Naive thymus-derived CD8-positive, alpha-beta T cell (primary cell): ENCODE measurements around the gene RPS6KA1. TPM values are rescaled to one million over a fixed set of nuclear protein-coding genes. Genes with fewer than 3 reads are reported as not detected.

ENCODE experiments used
- ATAC-seq, 2 donors: fragments of 150-1000 bp; cut with Tn5 transposase in 1 of 2; sonication (Bioruptor Pico), chemical (Tn5 transposase) in 1 of 2; 1 replicate in 1 of 2; 2 replicates in 1 of 2; pipeline ENCODE4 v1.10.0; 2021; ENCODE audit warnings: mild to moderate bottlenecking in 2 of 2, moderate library complexity in 2 of 2
- POLR2A ChIA-PET: fragments of 350-600 bp; sonication (Branson Sonifier 250); formaldehyde crosslinking; loops from one replicate; lab custom pipeline; 2021; ENCODE audit warnings: antibody characterized with exemption; lab: Charles Lee
- DNase-seq, 10 donors: peaks; one replicate each; pipeline versions ENCODE4 v3.0.0 to v3.0.0-alpha.2; 2020 to 2022
- H3K27ac Mint-ChIP-seq, 10 donors: one replicate each; pipeline ENCODE4 v1.8.0; 2020 to 2022; ENCODE audit warnings: mild to moderate bottlenecking in 10 of 10, mixed read lengths in 10 of 10, moderate library complexity in 4 of 10, inconsistent platforms in 1 of 10
- H3K27me3 Mint-ChIP-seq, 5 donors: one replicate each; pipeline ENCODE4 v1.8.0; 2021 to 2022; ENCODE audit warnings: mixed read lengths in 5 of 5
- H3K36me3 Mint-ChIP-seq, 3 donors: one replicate each; pipeline ENCODE4 v1.8.0; 2020 to 2022; ENCODE audit warnings: mixed read lengths in 3 of 3, mild to moderate bottlenecking in 2 of 3, inconsistent platforms in 1 of 3
- H3K4me1 Mint-ChIP-seq, 4 donors: one replicate each; pipeline ENCODE4 v1.8.0; 2021 to 2022; ENCODE audit warnings: mixed read lengths in 4 of 4
- H3K4me3 Mint-ChIP-seq, 10 donors: one replicate each; pipeline ENCODE4 v1.8.0; 2020 to 2022; ENCODE audit warnings: mild to moderate bottlenecking in 10 of 10, mixed read lengths in 10 of 10, moderate library complexity in 6 of 10, inconsistent platforms in 1 of 10
- H3K9me3 Mint-ChIP-seq, 9 donors: one replicate each; pipeline ENCODE4 v1.8.0; 2020 to 2022; ENCODE audit warnings: mixed read lengths in 9 of 9, mild to moderate bottlenecking in 3 of 9, inconsistent platforms in 1 of 9, moderate library complexity in 1 of 9
- polyA plus RNA-seq, 3 donors: library from polyadenylated mRNA; unstranded; fragments of 300-500 nt; fragmentation: Illumina TruSeq; gene quantifications; one replicate each; pipeline ENCODE4 v1.2.3, GENCODE V29; 2021
- total RNA-seq, 8 experiments: library from RNA in 2 of 8; stranded (reverse) in 2 of 8; gene quantifications; one replicate each; pipeline ENCODE4 v1.2.3 and lab custom pipeline; 2021 to 2026

Gene RPS6KA1
- total and polyA plus RNA-seq, 5 experiments from 2014 or later = 95.2 to 137 (median 125) TPM

DNA sequence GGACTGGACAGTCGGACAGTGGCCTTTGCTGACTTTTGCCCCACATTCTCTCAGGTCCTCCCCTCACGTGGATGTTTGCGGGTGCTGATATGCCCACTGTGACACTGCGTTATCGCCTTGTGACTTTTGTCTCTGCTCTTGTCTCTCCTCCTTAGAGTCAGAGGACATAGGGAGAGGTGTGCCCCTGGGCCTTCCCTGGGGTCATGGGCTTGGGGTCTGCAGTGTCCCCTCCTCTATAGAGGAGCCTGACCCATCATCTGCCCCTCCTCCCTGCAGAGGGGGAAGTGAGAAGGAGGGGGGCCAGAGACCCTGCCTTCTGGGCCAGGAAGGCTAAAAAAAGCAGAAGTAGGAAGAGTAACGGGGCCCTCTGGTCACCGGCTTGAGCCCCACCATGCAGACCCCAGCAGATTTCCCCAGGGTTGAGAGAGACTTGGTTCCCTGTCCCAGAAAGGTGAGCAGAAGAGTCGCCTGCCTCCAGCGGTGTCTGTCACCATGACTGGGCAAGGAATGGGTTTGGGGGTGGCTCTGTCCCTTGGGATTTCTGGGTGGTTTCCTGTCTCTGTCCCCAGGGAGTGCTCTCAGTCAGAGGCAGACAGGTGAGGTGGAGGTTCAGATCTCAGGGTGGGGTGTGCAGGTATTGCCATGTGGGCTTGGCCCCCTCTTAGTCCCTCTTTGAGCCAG lies 13.3 kb downstream of the RPS6KA1 start:
- H3K4me3 Mint-ChIP-seq = peak overlapping the region; percentile 74 to 91 (median 83)
- peak overlapping the region; percentile 91 to 99 (median 96) for H3K27ac Mint-ChIP-seq
- H3K4me1 Mint-ChIP-seq = peaks cover 58 to 97% (median 95%) of the 10 kb centered on the region in 4 donors
- no peaks in the 10 kb centered on the region for H3K9me3 Mint-ChIP-seq
- ATAC-seq (no peak), DNase-seq (no peak)
- H3K27me3 Mint-ChIP-seq = no peaks in the 10 kb centered on the region
- H3K36me3 Mint-ChIP-seq = peaks cover 0 to 9% (median 0%) of the 10 kb centered on the region in 3 donors
- POLR2A ChIA-PET = interaction anchor here (0.5 to 5.9 kb wide), 6 partner anchors 13 to 243 kb away, joined by 3 to 49 read pairs (median 9); partner anchors contain the start of genes HMGN2 and RPS6KA1

DNA sequence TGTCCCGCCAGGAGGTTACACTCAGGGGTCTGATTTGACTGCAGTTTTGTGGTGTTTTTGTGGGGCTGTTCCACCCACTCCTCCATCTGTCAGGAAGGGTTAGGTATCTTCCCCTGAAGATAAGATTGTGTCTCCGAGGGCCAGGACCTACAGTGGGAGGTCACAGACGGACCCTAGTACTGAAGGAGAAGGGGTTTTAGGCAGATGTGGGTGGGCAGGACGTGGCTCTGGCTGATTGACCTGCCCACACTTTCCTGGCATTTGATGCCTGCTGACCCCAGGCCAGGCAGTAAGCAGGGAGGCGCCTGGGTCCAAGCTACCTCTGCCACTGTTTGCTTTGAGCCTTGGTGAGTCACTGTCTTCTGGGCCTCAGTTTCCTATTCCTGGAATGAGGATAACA lies 13.9 kb downstream of the RPS6KA1 start:
- Mint-ChIP-seq H3K9me3 (no peaks in the 10 kb centered on the region), H3K27me3 (no peaks in the 10 kb centered on the region), H3K4me3 (peak overlapping the region in 8 of 10 donors; percentile 29 to 91 (median 76)), H3K36me3 (peaks cover 0 to 14% (median 0%) of the 10 kb centered on the region in 3 donors), H3K4me1 (peaks cover 57 to 97% (median 95%) of the 10 kb centered on the region in 4 donors), H3K27ac (peak overlapping the region; percentile 46 to 99 (median 96))
- POLR2A ChIA-PET = interaction anchor here (0.5 to 1.4 kb wide), 2 partner anchors 43 to 190 kb away, joined by 4 to 7 read pairs; no protein-coding TSS in a partner anchor
- ATAC-seq (no peak), DNase-seq (no peak)

DNA sequence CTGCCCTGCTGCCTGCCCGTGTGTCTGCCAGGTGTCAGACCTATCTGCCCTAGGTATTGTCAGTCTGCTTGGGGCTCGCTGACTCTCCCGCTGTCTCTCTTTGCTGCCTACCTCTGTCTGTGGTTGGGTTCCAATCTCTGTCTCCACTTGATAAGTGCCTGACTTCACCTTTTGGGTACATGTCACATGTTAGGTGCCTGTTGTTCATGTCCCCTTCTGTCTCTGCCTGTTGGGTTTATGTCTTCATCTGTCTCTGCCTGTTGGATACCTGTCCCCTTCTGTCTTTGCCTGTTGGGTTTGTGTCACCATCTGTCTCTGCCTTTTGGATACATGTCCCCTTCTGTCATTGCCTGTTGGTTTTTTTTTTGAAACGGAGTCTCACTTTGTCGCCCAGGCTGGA lies 14.6 kb downstream of the RPS6KA1 start:
- no peak for ATAC-seq
- POLR2A ChIA-PET = interaction anchor here (0.5 to 1.4 kb wide), 2 partner anchors 43 to 190 kb away, joined by 4 to 7 read pairs; no protein-coding TSS in a partner anchor
- peaks cover 55 to 97% (median 93%) of the 10 kb centered on the region in 4 donors for H3K4me1 Mint-ChIP-seq
- H3K27ac Mint-ChIP-seq = peak overlapping the region; percentile 3 to 99 (median 90)
- no peaks in the 10 kb centered on the region for H3K9me3 Mint-ChIP-seq
- peak overlapping the region in 9 of 10 donors; percentile 6 to 95 (median 35) for H3K4me3 Mint-ChIP-seq
- H3K36me3 Mint-ChIP-seq = peaks cover 0 to 21% (median 0%) of the 10 kb centered on the region in 3 donors
- H3K27me3 Mint-ChIP-seq = no peaks in the 10 kb centered on the region
- no peak for DNase-seq

DNA sequence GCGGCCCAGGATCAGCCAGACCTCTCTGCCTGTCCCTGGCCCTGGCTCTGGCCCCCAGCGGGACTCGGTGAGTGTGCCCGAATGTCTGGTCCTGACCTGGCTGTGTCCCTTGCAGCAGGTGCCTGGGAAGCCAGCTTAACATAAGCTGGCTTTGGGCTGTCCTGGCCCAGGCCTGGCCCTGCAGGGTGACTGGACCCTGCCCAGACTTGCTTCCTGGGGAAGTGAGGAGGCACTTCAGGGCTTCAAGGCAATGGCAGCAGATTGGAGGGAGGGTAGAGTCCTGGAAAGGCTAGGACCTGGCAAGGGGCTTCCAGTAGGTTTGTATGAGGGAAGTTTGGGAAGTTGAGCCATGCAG lies 16.4 kb downstream of the RPS6KA1 start:
- H3K36me3 Mint-ChIP-seq = peaks cover 0 to 27% (median 0%) of the 10 kb centered on the region in 3 donors
- H3K4me1 Mint-ChIP-seq = peaks cover 47 to 80% (median 77%) of the 10 kb centered on the region in 4 donors
- POLR2A ChIA-PET = interaction anchor here (1.2 to 2.9 kb wide), 3 partner anchors 9 to 46 kb away, joined by 5 to 15 read pairs (median 8); partner anchors contain the start of gene RPS6KA1
- H3K4me3 Mint-ChIP-seq = peak overlapping the region; percentile 73 to 95 (median 88)
- no peaks in the 10 kb centered on the region for H3K9me3 Mint-ChIP-seq
- ATAC-seq (no peak), DNase-seq (no peak)
- H3K27ac Mint-ChIP-seq = peak overlapping the region; percentile 80 to 99 (median 96)
- no peaks in the 10 kb centered on the region for H3K27me3 Mint-ChIP-seq

DNA sequence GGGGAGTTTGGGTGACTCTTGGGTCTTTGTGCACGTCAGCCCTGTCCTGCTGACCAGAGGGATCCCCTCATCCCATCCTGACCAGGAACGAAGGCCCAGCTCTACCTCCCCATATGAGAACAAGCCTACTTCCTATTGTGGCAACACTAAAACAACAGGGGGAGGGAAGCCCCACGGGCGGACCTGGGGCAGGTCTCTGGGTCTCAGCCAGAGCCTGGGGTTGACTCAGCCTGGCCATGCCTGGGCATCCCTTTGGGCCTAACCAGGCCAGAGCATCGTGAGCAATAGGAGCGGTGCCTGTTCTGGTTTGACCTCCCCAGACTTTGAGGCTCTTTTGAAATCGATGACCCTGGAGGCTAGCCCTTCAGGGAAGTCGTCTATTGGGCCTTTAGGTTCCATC lies 16.8 kb downstream of the RPS6KA1 start:
- Mint-ChIP-seq H3K4me1 (peaks cover 47 to 77% (median 76%) of the 10 kb centered on the region in 4 donors), H3K4me3 (peak overlapping the region; percentile 73 to 95 (median 88)), H3K27ac (peak overlapping the region; percentile 86 to 99 (median 96)), H3K36me3 (peaks cover 0 to 32% (median 0%) of the 10 kb centered on the region in 3 donors), H3K27me3 (no peaks in the 10 kb centered on the region), H3K9me3 (no peaks in the 10 kb centered on the region)
- POLR2A ChIA-PET = interaction anchor here (1.2 to 2.9 kb wide), 4 partner anchors 9 to 46 kb away, joined by 3 to 15 read pairs (median 6); partner anchors contain the start of gene RPS6KA1
- DNase-seq (no peak), ATAC-seq (no peak)

DNA sequence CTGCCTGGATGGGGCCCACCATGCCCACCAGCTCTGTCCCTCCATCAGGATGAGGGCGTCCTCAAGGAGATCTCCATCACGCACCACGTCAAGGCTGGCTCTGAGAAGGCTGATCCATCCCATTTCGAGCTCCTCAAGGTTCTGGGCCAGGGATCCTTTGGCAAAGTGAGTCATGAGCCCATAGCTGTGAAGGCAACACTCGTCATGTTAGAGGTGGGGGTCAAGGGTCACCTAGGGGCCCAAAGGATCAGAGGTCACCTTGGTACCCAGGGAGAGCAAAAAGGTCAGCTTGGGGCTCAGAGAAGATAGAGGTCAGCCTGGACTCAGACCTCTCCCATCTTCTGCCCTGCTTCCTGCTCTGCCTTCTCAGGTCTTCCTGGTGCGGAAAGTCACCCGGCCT lies 17.3 kb downstream of the RPS6KA1 start:
- POLR2A ChIA-PET = interaction anchor here (0.6 to 2.9 kb wide), 5 partner anchors 8 to 47 kb away, joined by 3 to 15 read pairs (median 5); partner anchors contain the start of gene RPS6KA1
- Mint-ChIP-seq H3K4me1 (peaks cover 44 to 73% (median 72%) of the 10 kb centered on the region in 4 donors), H3K9me3 (no peaks in the 10 kb centered on the region), H3K36me3 (peaks cover 0 to 36% (median 0%) of the 10 kb centered on the region in 3 donors), H3K4me3 (peak overlapping the region; percentile 73 to 95 (median 88)), H3K27me3 (no peaks in the 10 kb centered on the region), H3K27ac (peak overlapping the region; percentile 80 to 99 (median 89))
- ATAC-seq (no peak), DNase-seq (no peak)

DNA sequence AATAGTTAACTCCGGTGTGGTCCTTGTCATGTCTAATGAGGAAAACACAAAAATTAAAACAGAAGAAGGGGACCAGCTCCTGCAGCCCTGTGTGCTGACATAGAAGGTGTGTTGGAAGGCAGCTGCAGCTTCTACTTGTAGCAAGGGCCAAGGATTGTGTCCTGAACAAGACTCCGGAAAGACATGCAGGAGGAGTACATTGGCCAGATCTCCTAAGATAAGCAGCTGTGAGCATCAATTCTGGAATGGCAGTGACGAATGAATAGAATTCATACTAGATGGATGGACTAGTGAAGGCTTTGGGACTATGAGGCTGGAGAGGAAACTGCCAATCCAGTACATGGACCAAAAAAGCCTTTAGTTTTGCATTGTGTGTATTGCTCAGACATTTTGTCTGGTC lies 19.3 kb downstream of the RPS6KA1 start:
- Mint-ChIP-seq H3K4me3 (no peak overlapping the region), H3K4me1 (peaks cover 27 to 63% (median 52%) of the 10 kb centered on the region in 4 donors), H3K36me3 (peaks cover 0 to 54% (median 2%) of the 10 kb centered on the region in 3 donors), H3K27ac (peak overlapping the region in 8 of 10 donors; percentile 7 to 80 (median 44)), H3K27me3 (no peaks in the 10 kb centered on the region), H3K9me3 (no peaks in the 10 kb centered on the region)
- ATAC-seq (no peak), DNase-seq (no peak)
- POLR2A ChIA-PET = interaction anchor here (0.6 to 2.9 kb wide), 6 partner anchors 19 to 239 kb away, joined by 3 to 8 read pairs (median 4); partner anchors contain the start of genes PIGV and RPS6KA1

DNA sequence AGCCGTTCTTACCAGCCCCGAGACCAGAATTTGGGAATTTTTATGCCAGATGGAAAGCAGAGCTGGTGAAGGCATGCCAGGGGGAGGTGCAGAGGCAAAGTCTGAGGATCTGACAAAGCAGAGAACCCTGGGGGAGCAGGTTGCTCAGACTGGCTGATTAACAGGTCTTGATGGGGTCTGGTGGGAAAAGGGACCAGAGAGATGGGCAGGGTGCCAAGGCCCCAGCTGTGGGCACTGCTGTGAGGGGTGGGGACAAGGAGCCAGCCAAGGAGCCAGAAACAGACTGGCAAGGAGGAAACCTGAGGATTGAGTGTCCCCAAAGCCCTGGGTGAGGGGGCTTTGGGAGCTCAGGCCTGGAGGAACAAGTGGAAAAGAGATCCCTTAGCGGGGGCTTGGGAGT lies 21.4 kb downstream of the RPS6KA1 start:
- H3K36me3 Mint-ChIP-seq = peaks cover 0 to 75% (median 6%) of the 10 kb centered on the region in 3 donors
- no peaks in the 10 kb centered on the region for H3K9me3 Mint-ChIP-seq
- H3K4me3 Mint-ChIP-seq = no peak overlapping the region
- H3K4me1 Mint-ChIP-seq = peaks cover 15 to 45% (median 32%) of the 10 kb centered on the region in 4 donors
- H3K27ac Mint-ChIP-seq = peak overlapping the region in 3 of 10 donors; percentile 7 to 37 (median 24)
- no peak for ATAC-seq
- no peak for DNase-seq
- H3K27me3 Mint-ChIP-seq = no peaks in the 10 kb centered on the region
- POLR2A ChIA-PET = interaction anchor here (1.0 to 1.4 kb wide), 3 partner anchors 10 to 51 kb away, joined by 4 read pairs; no protein-coding TSS in a partner anchor

DNA sequence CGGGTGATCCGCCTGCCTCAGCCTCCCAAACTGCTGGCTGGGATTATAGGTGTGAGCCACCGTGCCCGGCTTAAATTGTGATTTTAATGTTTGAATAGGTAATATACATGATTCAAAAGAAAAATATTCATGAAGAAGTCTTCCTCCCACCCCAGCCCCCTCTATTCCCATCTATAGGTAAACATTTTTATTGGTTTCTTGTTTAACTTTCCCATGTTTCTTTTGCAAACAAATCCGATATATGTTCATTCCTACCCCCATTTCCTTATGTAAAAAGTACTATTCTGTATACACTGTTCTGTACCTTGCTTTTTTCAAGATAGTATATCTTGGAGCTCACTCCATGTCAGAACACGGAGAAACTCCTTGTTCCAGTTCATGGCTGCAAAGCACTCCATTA lies 23.2 kb downstream of the RPS6KA1 start:
- Mint-ChIP-seq H3K27ac (peak overlapping the region in 3 of 10 donors; percentile 27 to 40 (median 33)), H3K4me1 (peaks cover 10 to 28% (median 14%) of the 10 kb centered on the region in 4 donors), H3K36me3 (peaks cover 0 to 84% (median 10%) of the 10 kb centered on the region in 3 donors), H3K27me3 (no peaks in the 10 kb centered on the region), H3K9me3 (no peaks in the 10 kb centered on the region), H3K4me3 (peak overlapping the region in 1 of 10 donors; percentile 45)
- DNase-seq (no peak), ATAC-seq (no peak)
- POLR2A ChIA-PET = no interaction called here

DNA sequence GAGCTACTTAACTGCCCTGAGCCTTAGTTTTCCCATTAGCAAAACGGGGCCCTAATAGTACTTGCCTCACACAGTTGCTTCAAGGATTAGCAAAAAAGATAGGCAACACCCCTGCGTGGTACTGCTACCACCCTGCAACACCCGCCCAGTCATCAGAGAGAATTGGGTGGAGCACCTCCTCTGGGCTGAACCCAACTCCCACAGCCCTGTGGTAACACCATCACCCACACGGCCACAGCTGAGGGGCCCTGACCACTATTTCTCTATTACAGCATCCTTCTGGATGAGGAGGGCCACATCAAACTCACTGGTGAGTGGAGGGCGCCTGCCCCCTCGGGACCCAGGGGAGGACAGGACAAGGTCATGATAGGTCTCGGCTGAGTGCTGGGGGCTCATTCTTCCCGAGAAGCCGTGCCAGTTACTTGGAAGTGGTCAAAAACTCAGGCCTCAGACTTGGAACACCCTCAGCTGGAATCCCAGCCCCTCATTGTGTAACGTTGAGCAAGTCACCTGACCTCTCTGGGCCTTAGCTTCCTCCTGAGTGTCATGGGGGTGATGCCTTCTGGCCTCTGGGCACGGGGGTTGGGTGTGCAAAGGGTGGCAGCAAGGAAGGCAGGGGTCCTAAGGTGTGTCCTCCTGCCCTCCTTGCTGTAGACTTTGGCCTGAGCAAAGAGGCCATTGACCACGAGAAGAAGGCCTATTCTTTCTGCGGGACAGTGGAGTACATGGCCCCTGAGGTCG lies 24.6 kb downstream of the RPS6KA1 start:
- peaks cover 0 to 17% (median 6%) of the 10 kb centered on the region in 4 donors for H3K4me1 Mint-ChIP-seq
- ATAC-seq = no peak
- no peaks in the 10 kb centered on the region for H3K9me3 Mint-ChIP-seq
- no peaks in the 10 kb centered on the region for H3K27me3 Mint-ChIP-seq
- peaks cover 0 to 84% (median 10%) of the 10 kb centered on the region in 3 donors for H3K36me3 Mint-ChIP-seq
- DNase-seq = no peak
- POLR2A ChIA-PET = interaction anchor here (1.8 kb wide), 1 partner anchor 8 kb away, joined by 5 read pairs; no protein-coding TSS in a partner anchor
- H3K27ac Mint-ChIP-seq = peak overlapping the region in 6 of 10 donors; percentile 21 to 71 (median 37)
- H3K4me3 Mint-ChIP-seq = peak overlapping the region in 1 of 10 donors; percentile 26

DNA sequence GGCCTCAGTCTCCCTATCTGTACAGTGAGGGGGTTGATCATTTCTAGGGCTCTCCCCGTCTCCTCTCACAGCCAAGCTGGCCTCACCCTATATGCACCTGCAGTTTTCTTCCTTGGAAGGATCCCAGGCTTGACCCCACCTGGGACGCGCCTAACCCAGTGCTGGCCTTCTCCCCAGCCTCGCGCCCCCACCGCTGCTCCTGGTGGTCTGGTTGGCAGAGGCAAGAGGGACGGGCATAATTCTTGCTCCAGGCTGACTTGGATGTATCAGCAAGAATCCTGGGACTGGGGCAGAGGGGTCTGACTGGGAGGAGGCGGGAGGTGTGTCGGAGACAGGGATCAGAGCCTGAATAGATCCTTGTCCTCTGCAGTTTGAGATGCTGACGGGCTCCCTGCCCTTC lies 25.2 kb downstream of the RPS6KA1 start:
- POLR2A ChIA-PET = interaction anchor here (1.8 kb wide), 1 partner anchor 8 kb away, joined by 5 read pairs; no protein-coding TSS in a partner anchor
- H3K27ac Mint-ChIP-seq = peak overlapping the region in 5 of 10 donors; percentile 37 to 78 (median 49)
- H3K27me3 Mint-ChIP-seq = no peaks in the 10 kb centered on the region
- no peak overlapping the region for H3K4me3 Mint-ChIP-seq
- no peak for DNase-seq
- no peaks in the 10 kb centered on the region for H3K9me3 Mint-ChIP-seq
- peaks cover 0 to 16% (median 6%) of the 10 kb centered on the region in 4 donors for H3K4me1 Mint-ChIP-seq
- no peak for ATAC-seq
- peaks cover 0 to 89% (median 10%) of the 10 kb centered on the region in 3 donors for H3K36me3 Mint-ChIP-seq

DNA sequence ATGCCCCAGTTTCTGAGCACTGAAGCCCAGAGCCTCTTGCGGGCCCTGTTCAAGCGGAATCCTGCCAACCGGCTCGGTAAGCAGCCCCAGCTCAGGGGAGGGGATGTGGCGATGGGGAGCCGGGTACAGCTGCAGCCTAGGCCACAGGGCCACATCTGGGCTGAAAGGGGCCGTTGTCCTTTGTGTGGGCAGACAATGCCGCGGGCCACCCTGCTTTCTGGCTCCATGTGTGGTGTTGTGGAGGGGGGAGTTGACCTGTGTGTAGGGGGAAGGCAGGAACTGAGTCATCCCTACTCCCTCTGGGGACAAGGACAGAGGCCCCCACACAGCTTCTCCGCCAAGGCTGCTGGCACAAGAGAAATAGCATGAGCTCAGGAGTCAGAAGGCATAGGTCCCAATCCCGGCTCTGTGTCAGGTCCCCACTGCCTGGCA lies 26.0 kb downstream of the RPS6KA1 start:
- no peak for DNase-seq
- no peak overlapping the region for H3K4me3 Mint-ChIP-seq
- POLR2A ChIA-PET = interaction anchor here (0.5 to 1.8 kb wide), 2 partner anchors 9 to 192 kb away, joined by 3 to 5 read pairs; no protein-coding TSS in a partner anchor
- H3K27me3 Mint-ChIP-seq = no peaks in the 10 kb centered on the region
- H3K36me3 Mint-ChIP-seq = peaks cover 0 to 90% (median 10%) of the 10 kb centered on the region in 3 donors
- no peaks in the 10 kb centered on the region for H3K9me3 Mint-ChIP-seq
- H3K4me1 Mint-ChIP-seq = peaks cover 0 to 16% (median 5%) of the 10 kb centered on the region in 4 donors
- no peak for ATAC-seq
- H3K27ac Mint-ChIP-seq = peak overlapping the region in 1 of 10 donors; percentile 51
